Lower leg skin (tissue), 4 donors: ENCODE results near the gene ANKRD35. TPM values are rescaled to one million over a fixed set of nuclear protein-coding genes. Genes with fewer than 3 reads are reported as not detected.

Experiments used
- DNase-seq, 2 donors: peaks; one replicate each; pipeline ENCODE4 v3.0.0-alpha.2; 2019; ENCODE audit warnings: low spot score in 2 of 2
- H3K4me3 ChIP-seq: fragments of 200-600 bp; sonication (generic); 2 replicates; pipeline ENCODE4 v1.5.1; 2017; ENCODE audit warnings: mild to moderate bottlenecking, low read depth; ENCODE audit not compliant: poor library complexity, severe bottlenecking
- CTCF ChIP-seq, 3 donors: fragments of 450-650 bp; IDR thresholded peaks; one replicate each; pipeline ENCODE4 v1.5.1; 2016; ENCODE audit warnings: antibody characterized with exemption in 3 of 3, mild to moderate bottlenecking in 3 of 3, moderate library complexity in 2 of 3
- POLR2A ChIP-seq, 2 donors: fragments of 450-650 bp; IDR thresholded peaks; one replicate each; pipeline ENCODE4 v1.6.1; 2016 to 2017; ENCODE audit warnings: antibody characterized with exemption in 2 of 2, mild to moderate bottlenecking in 1 of 2, moderate library complexity in 1 of 2
- WGBS, 2 donors: methylation state at CpG; one replicate each; pipeline ENCODE4 v1.1.5; 2018; 5-methylcytosine and 5-hydroxymethylcytosine counted together
- intact Hi-C: fragments of 100-400 bp; cut with DNase I; formaldehyde crosslinking; loops from one replicate; pipeline ENCODE4 v1.15.0; 2023; ENCODE audit warnings: low total_unique reads
- total RNA-seq, 4 donors: library from RNA; depleted of rRNA; stranded (reverse); fragments of >200 nt; gene quantifications; one replicate each; pipeline ENCODE4 v1.1.0, GENCODE V29; 2016

ANKRD35 gene
- total RNA-seq, 4 donors from 2014 or later = 32.2 to 68.6 (median 48.4) TPM

- WGBS, 2 donors = 74 to 91% methylated on average over 1 of the region's 1 CpG
- intact Hi-C loops = no loop called here
- no peak overlapping the region for H3K4me3 ChIP-seq
- TF ChIP-seq CTCF (IDR thresholded peaks at IDR 0.05) = no peak
- no peak for TF ChIP-seq POLR2A (IDR thresholded peaks at IDR 0.05)
- no peak for DNase-seq
Observed at GRCh38 chr1:145884675-145885074, 991 bp downstream of the ANKRD35 start.

GRCh38 chr1:145879775-145880174 lies 5.9 kb downstream of the ANKRD35 start:
- no peak overlapping the region for H3K4me3 ChIP-seq
- 46 to 66% methylated on average over 5 of the region's 5 CpGs for WGBS, 2 donors
- intact Hi-C loops = no loop called here
- no peak for TF ChIP-seq POLR2A (IDR thresholded peaks at IDR 0.05)
- TF ChIP-seq CTCF (IDR thresholded peaks at IDR 0.05) = no peak
- no peak for DNase-seq

GRCh38 chr1:145878724-145879123 lies 6.9 kb downstream of the ANKRD35 start:
- intact Hi-C loops = no loop called here
- H3K4me3 ChIP-seq = no peak overlapping the region
- DNase-seq = no peak
- WGBS, 2 donors = 80 to 86% methylated on average over 2 of the region's 2 CpGs
- TF ChIP-seq CTCF (IDR thresholded peaks at IDR 0.05) = no peak
- TF ChIP-seq POLR2A (IDR thresholded peaks at IDR 0.05) = no peak

GRCh38 chr1:145877923-145878486 lies 7.7 kb downstream of the ANKRD35 start:
- DNase-seq = no peak
- no peak for TF ChIP-seq POLR2A (IDR thresholded peaks at IDR 0.05)
- WGBS, 2 donors = 73 to 76% methylated on average over 7 of the region's 7 CpGs
- intact Hi-C loops = no loop called here
- no peak overlapping the region for H3K4me3 ChIP-seq

- intact Hi-C loops = no loop called here
- no peak overlapping the region for H3K4me3 ChIP-seq
- 95 to 98% methylated on average over 12 of the region's 12 CpGs for WGBS, 2 donors
- no peak for TF ChIP-seq CTCF (IDR thresholded peaks at IDR 0.05)
- TF ChIP-seq POLR2A (IDR thresholded peaks at IDR 0.05) = no peak
- no peak for DNase-seq
Observed at GRCh38 chr1:145874646-145875045, 11.0 kb downstream of the ANKRD35 start.

GRCh38 chr1:145871994-145872924 lies 13.4 kb downstream of the ANKRD35 start:
- intact Hi-C loops = no loop called here
- peak; percentile 59 to 95 for DNase-seq

More at GRCh38 chr1:145871994-145872924, 13.4 kb downstream of the ANKRD35 start:
- WGBS, 2 donors = 21 to 42% methylated on average over 42 to 47 of the region's 47 CpGs
- TF ChIP-seq POLR2A (IDR thresholded peaks at IDR 0.05) (no peak), CTCF (IDR thresholded peaks at IDR 0.05) (no peak)
- peak overlapping the region; percentile 11 for H3K4me3 ChIP-seq
